MG63 (cell line): ENCODE data around the gene DNAAF9. TPM values are rescaled to one million over a fixed set of nuclear protein-coding genes. Genes with fewer than 3 reads are reported as not detected.
"Not testable (repeated sequence)": the region's sequence is repeated elsewhere in the genome, so short reads cannot be mapped to it uniquely, and the experiment has no call there.

Source experiments
- DNase-seq: peaks from one replicate; pipeline ENCODE4 v3.0.0-alpha.2; 2020
- H3K27me3 ChIP-seq: fragments of 250-450 bp; sonication (Bioruptor Pico); 2 replicates; pipeline ENCODE4 v1.5.1; 2020; ENCODE audit warnings: mild to moderate bottlenecking, moderate library complexity
- H3K36me3 ChIP-seq: fragments of 250-450 bp; sonication (Bioruptor Pico); 2 replicates; pipeline ENCODE4 v1.5.1; 2020; ENCODE audit warnings: mild to moderate bottlenecking, moderate library complexity
- H3K4me3 ChIP-seq: fragments of 250-450 bp; sonication (Bioruptor Pico); 2 replicates; pipeline ENCODE4 v1.5.1; 2020; ENCODE audit warnings: mild to moderate bottlenecking, moderate library complexity
- H3K9me3 ChIP-seq: fragments of 250-450 bp; sonication (Bioruptor Pico); 2 replicates; pipeline ENCODE4 v1.5.1; 2020; ENCODE audit warnings: mild to moderate bottlenecking, moderate library complexity
- total RNA-seq: library from RNA; depleted of rRNA; stranded (reverse); fragments of >200 nt; shearing (Covaris generic); gene quantifications from 2 replicates; pipeline ENCODE4 v1.2.3, GENCODE V29; 2014; ENCODE audit warnings: low replicate concordance

The DNAAF9 gene
- total RNA-seq, 1 experiment from 2014 or later = 0.86 TPM

GRCh38 chr20:3420211-3420707 is 12.8 kb upstream of the DNAAF9 start:
- H3K36me3 ChIP-seq = no peaks in the 10 kb centered on the region
- no peaks in the 10 kb centered on the region for H3K27me3 ChIP-seq
- peak; percentile 47 for DNase-seq
- no peak overlapping the region for H3K4me3 ChIP-seq
- H3K9me3 ChIP-seq = no peaks in the 10 kb centered on the region

- H3K27me3 ChIP-seq, H3K4me3 ChIP-seq: not testable (repeated sequence)
These were observed 10.7 kb upstream of the DNAAF9 start for GRCh38 chr20:3418161-3418560.

GRCh38 chr20:3414122-3414521 is 6.7 kb upstream of the DNAAF9 start:
- no peak for DNase-seq
- Histone ChIP-seq H3K9me3 (no peaks in the 10 kb centered on the region), H3K27me3 (no peaks in the 10 kb centered on the region), H3K4me3 (no peak overlapping the region), H3K36me3 (no peaks in the 10 kb centered on the region)

More at GRCh38 chr20:3418161-3418560, 10.7 kb upstream of the DNAAF9 start:
- H3K9me3 ChIP-seq, DNase-seq, H3K36me3 ChIP-seq: not testable (repeated sequence)

GRCh38 chr20:3413393-3413889 is 6.0 kb upstream of the DNAAF9 start:
- H3K27me3 ChIP-seq = no peaks in the 10 kb centered on the region
- no peaks in the 10 kb centered on the region for H3K36me3 ChIP-seq
- no peak overlapping the region for H3K4me3 ChIP-seq
- no peak for DNase-seq
- H3K9me3 ChIP-seq = no peaks in the 10 kb centered on the region

GRCh38 chr20:3412600-3413392 is 5.3 kb upstream of the DNAAF9 start:
- no peaks in the 10 kb centered on the region for H3K36me3 ChIP-seq

GRCh38 chr20:3410464-3410863 is 3.0 kb upstream of the DNAAF9 start:
- Histone ChIP-seq H3K36me3 (no peaks in the 10 kb centered on the region), H3K27me3 (no peaks in the 10 kb centered on the region)
- no peak for DNase-seq

More at GRCh38 chr20:3412600-3413392, 5.3 kb upstream of the DNAAF9 start:
- Histone ChIP-seq H3K27me3 (no peaks in the 10 kb centered on the region), H3K4me3 (no peak overlapping the region), H3K9me3 (no peaks in the 10 kb centered on the region)
- DNase-seq = no peak

GRCh38 chr20:3409417-3409816 is 1.9 kb upstream of the DNAAF9 start:
- no peak overlapping the region for H3K4me3 ChIP-seq
- H3K27me3 ChIP-seq = no peaks in the 10 kb centered on the region
- H3K36me3 ChIP-seq = no peaks in the 10 kb centered on the region
- no peak for DNase-seq
- no peaks in the 10 kb centered on the region for H3K9me3 ChIP-seq

More at GRCh38 chr20:3410464-3410863, 3.0 kb upstream of the DNAAF9 start:
- no peak overlapping the region for H3K4me3 ChIP-seq
- no peaks in the 10 kb centered on the region for H3K9me3 ChIP-seq

- H3K9me3 ChIP-seq = no peaks in the 10 kb centered on the region
- no peaks in the 10 kb centered on the region for H3K36me3 ChIP-seq
- H3K4me3 ChIP-seq = peak overlapping the region; percentile 62
- H3K27me3 ChIP-seq = no peaks in the 10 kb centered on the region
- peak; percentile 64 for DNase-seq
These were observed 535 bp upstream of the DNAAF9 start for GRCh38 chr20:3407771-3408637.

- Histone ChIP-seq H3K36me3 (no peaks in the 10 kb centered on the region), H3K9me3 (no peaks in the 10 kb centered on the region), H3K27me3 (no peaks in the 10 kb centered on the region), H3K4me3 (peak overlapping the region; percentile 62)
- DNase-seq = no peak
These were observed 909 bp downstream of the DNAAF9 start for GRCh38 chr20:3406481-3407039.

- H3K9me3 ChIP-seq = no peaks in the 10 kb centered on the region
- peak overlapping the region; percentile 62 for H3K4me3 ChIP-seq
- no peak for DNase-seq
- no peaks in the 10 kb centered on the region for H3K27me3 ChIP-seq
- no peaks in the 10 kb centered on the region for H3K36me3 ChIP-seq
These were observed 1.6 kb downstream of the DNAAF9 start for GRCh38 chr20:3405696-3406358.

GRCh38 chr20:3405139-3405538 is 2.3 kb downstream of the DNAAF9 start:
- no peak for DNase-seq
- H3K36me3 ChIP-seq = no peaks in the 10 kb centered on the region
- H3K4me3 ChIP-seq = no peak overlapping the region
- H3K9me3 ChIP-seq = no peaks in the 10 kb centered on the region
- H3K27me3 ChIP-seq = no peaks in the 10 kb centered on the region

GRCh38 chr20:3404402-3404801 is 3.1 kb downstream of the DNAAF9 start:
- Histone ChIP-seq H3K9me3 (no peaks in the 10 kb centered on the region), H3K27me3 (no peaks in the 10 kb centered on the region), H3K4me3 (no peak overlapping the region), H3K36me3 (no peaks in the 10 kb centered on the region)
- DNase-seq = no peak

- Histone ChIP-seq H3K9me3 (no peaks in the 10 kb centered on the region), H3K36me3 (no peaks in the 10 kb centered on the region), H3K4me3 (no peak overlapping the region), H3K27me3 (no peaks in the 10 kb centered on the region)
- no peak for DNase-seq
These were observed 3.7 kb downstream of the DNAAF9 start for GRCh38 chr20:3403741-3404140.

GRCh38 chr20:3402453-3402852 is 5.0 kb downstream of the DNAAF9 start:
- no peak overlapping the region for H3K4me3 ChIP-seq
- H3K27me3 ChIP-seq = no peaks in the 10 kb centered on the region
- H3K36me3 ChIP-seq = no peaks in the 10 kb centered on the region
- no peak for DNase-seq
- H3K9me3 ChIP-seq = no peaks in the 10 kb centered on the region

GRCh38 chr20:3400260-3401155 is 7.0 kb downstream of the DNAAF9 start:
- DNase-seq = no peak
- Histone ChIP-seq H3K9me3 (peaks cover 2% of the 10 kb centered on the region; the same call in 1 of the 2 replicates), H3K27me3 (no peaks in the 10 kb centered on the region), H3K4me3 (no peak overlapping the region), H3K36me3 (no peaks in the 10 kb centered on the region)
